Measurements from ENCODE around the gene PCNX1.
A peak's percentile ranks its signal among the peaks of the same experiment; 100 is the strongest.
"Not testable (repeated sequence)": the region's sequence is repeated elsewhere in the genome, so short reads cannot be mapped to it uniquely, and the experiment has no call there.

The PCNX1 gene

DNA sequence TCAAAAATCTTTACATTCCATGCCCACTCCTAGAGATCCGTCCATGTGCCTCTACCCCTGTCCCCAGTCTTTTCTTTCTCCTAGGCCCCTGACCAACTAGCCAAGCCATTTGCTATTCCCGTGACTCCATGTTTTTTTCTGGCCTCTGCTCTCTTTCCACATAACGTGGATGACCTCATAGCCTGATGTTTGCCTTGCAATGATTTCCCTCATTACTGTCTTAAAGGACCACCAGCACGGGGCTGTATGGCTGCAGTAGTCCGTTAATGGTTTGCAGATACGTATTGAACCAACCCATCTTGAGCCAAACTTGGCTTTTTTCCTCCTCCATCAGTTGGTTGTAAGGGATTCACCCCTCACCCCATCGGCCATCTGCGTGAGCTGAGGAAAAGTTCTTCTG is 226.0 kb downstream of the PCNX1 start:
- DNase-seq = no peak

GRCh38 chr14:71135496-71135895 is 228.2 kb downstream of the PCNX1 start:
- DNase-seq = no peak

DNA sequence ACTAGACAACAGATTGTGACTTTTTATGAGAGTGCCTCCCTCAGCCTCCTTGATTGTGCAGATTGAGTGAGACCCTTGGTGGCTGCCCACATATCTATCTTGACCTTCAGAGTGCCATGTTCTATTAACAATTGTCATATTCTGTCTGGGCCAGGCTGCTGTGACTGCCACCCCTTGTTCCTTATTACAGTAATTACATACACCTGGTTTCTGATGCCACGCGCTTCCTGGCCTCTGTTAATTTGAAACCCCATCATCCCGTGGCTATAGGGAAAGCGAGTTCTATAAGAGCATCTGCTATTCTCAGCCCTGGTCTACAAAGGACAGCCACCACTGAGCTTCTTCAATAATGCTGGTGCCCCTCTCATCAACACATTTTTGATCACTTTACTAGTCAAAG is 228.7 kb downstream of the PCNX1 start:
- DNase-seq = no peak

DNA sequence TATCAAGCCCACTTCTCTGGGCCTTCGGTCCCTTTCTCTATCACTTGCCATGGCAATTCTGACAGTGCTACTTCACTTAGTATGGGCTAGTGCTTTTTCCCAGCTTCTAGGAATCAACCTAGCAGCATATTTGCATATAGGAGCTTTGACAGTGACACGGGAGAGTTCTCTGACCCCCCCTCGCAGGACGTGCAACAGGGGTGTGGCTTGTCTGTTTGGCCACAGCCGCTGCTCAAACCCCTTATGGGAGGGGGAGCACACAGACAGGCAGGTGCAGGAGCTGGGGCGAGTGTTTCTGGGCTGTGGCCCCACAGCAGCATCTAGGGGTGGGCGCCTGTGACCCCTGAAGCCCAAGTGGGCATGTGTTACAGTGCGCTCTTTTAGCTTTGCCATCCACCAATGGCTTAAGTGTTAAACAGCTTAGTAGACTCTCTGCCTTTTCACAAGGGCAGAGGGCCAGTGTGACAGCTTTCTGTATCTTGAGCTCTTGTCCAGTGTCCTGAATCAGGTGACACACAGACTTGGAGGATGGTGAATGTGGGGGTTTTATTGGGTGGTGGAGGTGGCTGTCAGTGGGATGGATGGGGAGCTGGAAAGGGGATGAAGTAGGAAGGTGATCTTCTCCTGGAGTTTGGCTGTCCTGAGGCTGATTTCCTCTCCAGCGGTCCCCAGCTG is 229.3 kb downstream of the PCNX1 start:
- no peak for DNase-seq

DNA sequence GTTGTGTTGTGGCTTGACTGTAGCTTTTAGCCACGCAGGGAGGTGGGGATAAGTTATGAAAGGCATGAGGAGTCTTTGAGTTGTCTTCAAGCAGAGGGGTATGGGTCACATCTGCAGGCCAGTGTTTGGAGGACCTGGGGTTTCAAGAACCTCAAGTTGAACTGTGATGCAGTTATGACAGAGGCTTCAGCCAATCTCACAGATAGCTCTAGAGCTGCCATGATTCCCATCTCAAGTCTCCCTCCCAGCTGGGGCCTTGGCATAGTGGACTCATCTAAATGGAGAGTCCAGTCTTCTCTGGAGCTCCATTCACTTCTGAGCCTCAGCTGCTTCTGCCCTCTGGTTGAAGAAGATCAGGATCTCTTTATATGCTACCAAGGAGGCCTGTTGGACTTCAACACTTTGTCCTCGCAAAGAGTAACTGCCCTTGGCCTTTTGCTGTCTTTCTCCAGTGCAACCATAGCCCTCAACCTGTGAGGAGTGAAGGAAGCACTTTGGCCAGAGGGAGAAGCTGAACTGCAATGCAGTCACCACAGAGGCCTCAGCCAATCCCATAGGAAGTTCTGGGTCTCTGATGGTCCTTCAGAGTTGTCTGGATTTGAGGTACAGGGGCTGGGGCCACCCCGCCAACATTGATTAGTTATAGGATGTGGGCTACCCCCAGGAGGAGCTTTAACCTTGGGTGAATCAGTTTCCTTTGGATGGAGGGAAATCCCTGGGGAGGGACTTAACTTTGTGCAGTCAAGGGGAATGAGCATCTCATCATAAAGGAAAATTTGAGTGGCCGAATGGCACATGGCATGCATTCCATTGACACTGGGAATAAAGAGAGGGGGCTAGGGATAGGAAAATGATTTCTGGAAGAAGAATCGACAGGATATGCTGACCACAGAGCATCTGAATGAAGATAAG is 230.5 kb downstream of the PCNX1 start:
- DNase-seq = no peak

DNA sequence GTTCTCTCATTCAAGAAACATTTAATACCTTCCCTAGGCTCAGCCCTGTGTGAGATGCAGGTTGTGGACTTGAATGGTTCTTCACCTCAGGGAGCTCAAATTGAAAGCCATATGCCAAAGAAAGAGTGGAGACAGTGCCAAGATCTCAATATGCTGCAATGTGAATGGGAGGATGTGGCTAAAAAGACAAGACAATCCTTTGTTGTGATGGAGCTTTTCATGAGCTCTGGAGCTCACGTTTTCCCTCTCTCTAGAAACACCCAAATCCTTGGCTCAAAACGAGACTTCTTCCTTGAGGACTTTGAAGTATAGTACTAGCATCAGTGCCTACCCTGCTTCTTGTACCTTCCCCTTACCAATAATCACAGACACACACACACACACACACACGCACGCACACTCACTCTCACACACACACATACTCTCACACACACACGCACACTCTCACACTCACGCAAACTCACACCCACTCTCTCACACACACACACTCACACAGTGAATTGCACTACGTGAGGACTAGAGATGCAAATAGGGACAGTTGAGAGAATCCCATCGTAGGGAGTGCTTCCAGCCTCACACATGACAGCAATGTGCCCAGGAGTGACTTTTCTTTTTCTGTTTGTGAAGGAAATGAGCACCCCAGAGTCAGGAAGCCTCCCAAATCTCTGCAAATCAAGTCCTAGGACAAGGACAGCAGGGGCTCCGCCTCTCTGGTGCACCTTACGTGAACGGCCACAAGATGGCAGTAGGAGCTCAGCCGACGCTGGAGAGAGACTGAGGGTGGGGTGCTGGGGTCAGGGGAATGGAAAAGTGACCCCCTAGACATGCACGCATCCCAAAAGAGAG is 231.4 kb downstream of the PCNX1 start:
- DNase-seq = peak in 4 of 5 donors; percentile 27 to 61 (median 44)

GRCh38 chr14:71139294-71139946 is 232.2 kb downstream of the PCNX1 start:
- no peak for DNase-seq

- no peak for DNase-seq
These were observed 232.9 kb downstream of the PCNX1 start for GRCh38 chr14:71140157-71140556.

GRCh38 chr14:71141701-71142374 is 234.6 kb downstream of the PCNX1 start:
- DNase-seq = no peak

GRCh38 chr14:71142375-71143038 is 235.2 kb downstream of the PCNX1 start:
- peak in 1 of 5 donors; percentile 91 for DNase-seq

- DNase-seq = peak in 1 of 5 donors; percentile 90
These were observed 236.4 kb downstream of the PCNX1 start for GRCh38 chr14:71143381-71144290.

- not testable (repeated sequence) for DNase-seq
These were observed 240.1 kb downstream of the PCNX1 start for GRCh38 chr14:71147335-71147734.

DNA sequence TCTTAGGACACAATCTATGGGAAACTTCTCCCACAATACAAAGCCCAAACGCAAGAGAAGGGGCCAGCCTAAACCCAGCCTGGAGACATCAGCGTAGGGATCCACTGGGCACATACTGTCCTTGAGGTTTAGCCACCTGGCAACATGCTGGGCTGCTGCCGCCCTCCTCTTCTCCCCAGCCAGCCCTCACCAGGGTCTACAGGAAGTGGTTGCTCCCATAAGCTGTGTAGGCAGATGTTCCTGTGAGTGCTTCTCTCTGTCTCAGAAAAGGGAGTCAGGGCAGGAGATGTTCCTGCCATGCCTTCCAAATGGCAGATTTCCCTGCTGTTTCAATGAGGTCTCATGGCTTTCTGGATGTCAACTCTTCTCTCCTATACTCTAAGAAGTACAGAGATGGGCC is 241.4 kb downstream of the PCNX1 start:
- DNase-seq = no peak

DNA sequence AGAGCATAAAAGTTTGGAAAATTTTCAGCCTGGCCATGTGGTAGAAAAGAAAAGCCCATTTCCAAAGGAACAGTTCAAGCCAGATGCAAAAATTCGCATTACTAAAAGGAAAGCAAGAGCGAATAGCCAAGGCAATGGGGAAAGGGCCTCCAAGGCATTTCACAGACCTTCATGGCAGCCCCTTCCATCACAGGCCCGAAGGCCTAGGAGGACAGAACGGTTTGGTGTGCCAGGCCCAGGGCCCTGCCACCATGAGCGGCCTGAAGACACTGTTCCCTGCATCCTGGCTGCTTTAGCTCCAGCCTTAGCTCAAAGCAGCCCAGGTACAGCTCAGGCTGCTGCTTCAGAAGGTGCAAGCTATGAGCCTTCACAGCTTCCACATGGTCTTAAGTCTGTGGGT is 243.5 kb downstream of the PCNX1 start:
- no peak for DNase-seq

- DNase-seq = no peak
These were observed 248.5 kb downstream of the PCNX1 start for GRCh38 chr14:71155743-71156142.

DNA sequence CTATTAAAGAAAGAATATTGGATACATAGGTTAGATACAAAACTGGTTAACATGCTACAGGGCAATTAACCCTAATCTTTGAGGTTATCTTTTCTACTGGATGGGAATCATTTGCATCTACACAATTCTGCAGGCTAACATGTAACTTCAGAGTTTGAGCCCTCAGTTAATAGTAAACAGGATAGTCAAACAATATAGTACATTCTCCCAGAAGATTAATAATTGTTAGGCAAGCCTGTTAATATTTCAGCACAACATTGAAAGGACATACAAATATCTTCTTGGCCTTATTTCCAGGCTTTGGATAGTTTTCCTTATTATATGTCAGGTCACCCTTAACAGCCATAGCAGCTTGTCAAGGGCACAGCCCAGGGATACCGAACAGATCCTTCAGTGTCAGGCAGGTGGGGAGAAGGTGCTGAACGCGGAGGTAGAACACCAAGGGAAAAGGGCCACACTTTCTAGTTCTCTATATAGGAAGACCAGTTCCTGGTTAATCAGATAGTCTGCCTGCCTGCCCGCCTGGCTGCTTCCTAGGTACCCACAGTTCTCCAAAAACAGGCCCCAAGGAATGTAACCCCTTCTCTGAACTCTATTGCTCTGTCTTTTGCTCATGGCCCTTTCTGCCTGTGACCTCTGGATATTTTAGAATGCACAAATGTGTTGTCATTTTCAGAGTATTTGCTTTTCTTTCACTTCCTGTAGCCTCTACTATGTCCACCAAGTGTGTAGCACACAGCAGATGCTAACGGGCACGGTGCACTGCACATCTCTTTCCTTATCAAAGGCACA is 256.0 kb downstream of the PCNX1 start:
- no peak for DNase-seq

GRCh38 chr14:71163842-71164629 is 256.8 kb downstream of the PCNX1 start:
- no peak for DNase-seq
